Measurements from ENCODE around the gene PPM1E.

DNA sequence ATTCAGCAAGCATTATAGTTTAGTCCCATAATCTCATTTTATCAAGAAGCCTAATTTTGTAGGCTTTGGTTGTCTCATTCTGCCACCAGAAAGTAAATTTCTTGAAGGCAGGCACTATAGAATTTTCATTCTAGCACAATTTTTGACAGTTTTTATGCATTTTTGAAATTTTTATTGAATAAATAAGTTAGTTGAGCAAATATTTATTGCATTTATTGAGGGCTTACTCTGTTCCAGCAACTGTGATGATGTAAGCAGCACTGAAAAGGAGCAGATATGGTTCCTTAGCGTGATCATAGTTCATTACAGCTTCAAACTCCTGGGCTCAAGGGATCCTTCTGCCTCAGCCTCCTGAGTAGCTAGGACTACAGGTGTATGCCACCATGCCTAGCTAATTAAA, 34.2 kb downstream of the PPM1E start:
- TF ChIP-seq, protein P1, sequence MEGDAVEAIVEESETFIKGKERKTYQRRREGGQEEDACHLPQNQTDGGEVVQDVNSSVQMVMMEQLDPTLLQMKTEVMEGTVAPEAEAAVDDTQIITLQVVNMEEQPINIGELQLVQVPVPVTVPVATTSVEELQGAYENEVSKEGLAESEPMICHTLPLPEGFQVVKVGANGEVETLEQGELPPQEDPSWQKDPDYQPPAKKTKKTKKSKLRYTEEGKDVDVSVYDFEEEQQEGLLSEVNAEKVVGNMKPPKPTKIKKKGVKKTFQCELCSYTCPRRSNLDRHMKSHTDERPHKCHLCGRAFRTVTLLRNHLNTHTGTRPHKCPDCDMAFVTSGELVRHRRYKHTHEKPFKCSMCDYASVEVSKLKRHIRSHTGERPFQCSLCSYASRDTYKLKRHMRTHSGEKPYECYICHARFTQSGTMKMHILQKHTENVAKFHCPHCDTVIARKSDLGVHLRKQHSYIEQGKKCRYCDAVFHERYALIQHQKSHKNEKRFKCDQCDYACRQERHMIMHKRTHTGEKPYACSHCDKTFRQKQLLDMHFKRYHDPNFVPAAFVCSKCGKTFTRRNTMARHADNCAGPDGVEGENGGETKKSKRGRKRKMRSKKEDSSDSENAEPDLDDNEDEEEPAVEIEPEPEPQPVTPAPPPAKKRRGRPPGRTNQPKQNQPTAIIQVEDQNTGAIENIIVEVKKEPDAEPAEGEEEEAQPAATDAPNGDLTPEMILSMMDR (IDR thresholded peaks at IDR 0.05) = no peak
- TF ChIP-seq POLR2A (IDR thresholded peaks at IDR 0.05) = no peak

Measured in heart left ventricle (tissue), 13 donors.